ENCODE data around the gene LENG8. TPM values are rescaled to one million over a fixed set of nuclear protein-coding genes. Genes with fewer than 3 reads are reported as not detected.
A peak's percentile ranks its signal among the peaks of the same experiment; 100 is the strongest.

LENG8 gene
- total and polyA plus RNA-seq, 2 of the 4 experiments (the other 2 are of a cell fraction) = 21.1 to 93.9 TPM

DNA sequence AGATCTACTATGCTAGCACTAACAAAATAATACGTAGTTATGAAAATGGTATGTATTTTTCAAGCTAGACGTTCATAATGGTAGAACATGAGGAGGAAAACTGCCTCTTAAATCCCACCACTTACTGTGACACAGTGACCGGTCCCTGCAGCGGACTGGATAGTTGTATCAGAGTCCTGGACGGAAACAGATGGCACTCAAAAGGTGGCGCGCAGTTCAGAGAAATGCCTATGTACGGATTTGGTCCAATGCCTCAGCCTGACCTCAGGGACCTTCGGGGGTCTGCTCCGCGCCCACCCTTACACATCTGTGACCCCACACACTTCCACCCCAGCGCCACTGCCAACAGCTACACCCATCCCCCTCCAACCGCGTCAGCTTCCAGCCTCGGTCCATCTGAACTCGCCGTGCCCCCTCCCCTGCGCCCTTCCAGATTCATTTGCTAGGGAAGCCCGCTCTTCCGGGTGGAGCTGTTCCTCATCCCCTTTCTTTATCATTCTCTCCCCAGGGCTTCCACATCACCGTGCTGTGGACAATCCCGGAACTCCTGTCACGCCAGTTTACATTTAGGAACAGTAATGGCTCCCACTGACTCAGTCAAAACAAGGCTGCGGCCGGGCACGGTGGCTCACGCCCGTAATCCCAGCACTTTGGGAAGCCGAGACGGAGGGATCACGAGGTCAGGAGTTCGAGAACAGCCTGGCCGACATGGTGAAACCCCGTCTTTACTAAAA lies 792 bp upstream of the LENG8 start:
- peak overlapping the region; percentile 72 for H4K5ac ChIP-seq (ENCODE audit: low read depth, low read length)
- peak overlapping the region; percentile 89 for H3K9ac ChIP-seq (ENCODE audit: low read depth, low read length)
- peak overlapping the region; percentile 96 for H3K14ac ChIP-seq (replicated peaks; ENCODE audit: low read depth, low read length)
- in situ Hi-C loops (cut with MboI; ENCODE audit: low sequenced_read_pairs) (no loop called here), intact Hi-C loops (cut with micrococcal nuclease) (no loop called here), dilution Hi-C loops (cut with HindIII; ENCODE audit: low sequenced_read_pairs, unreplicated experiment) (no loop called here)
- H3K36me3 ChIP-seq (ENCODE audit: control insufficient read depth, insufficient read depth, low read length) = peaks cover 28% of the 10 kb centered on the region
- peak overlapping the region; percentile 94 for H4K91ac ChIP-seq (ENCODE audit: insufficient read depth, low read depth, low read length)
- POLR2A ChIA-PET (ENCODE audit: unreplicated experiment) = interaction anchor here (0.9 to 1.5 kb wide), 3 partner anchors 13 to 25 kb away, joined by 3 to 6 read pairs (median 3); partner anchors contain the start of genes CDC42EP5 and LENG9
- peak overlapping the region; percentile 82 for H2BK5ac ChIP-seq (ENCODE audit: low read depth, low read length, poor library complexity, severe bottlenecking)
- peak overlapping the region; percentile 96 for H3K4ac ChIP-seq (ENCODE audit: low read depth, low read length)
- no peak overlapping the region for H2BK20ac ChIP-seq (ENCODE audit: low read depth, low read length)
- H3K9me1 ChIP-seq (ENCODE audit: insufficient read depth, low read length) = peaks cover 6% of the 10 kb centered on the region; the same call in 1 of the 2 replicates
- H2AK5ac ChIP-seq (ENCODE audit: low read depth, low read length) = peak overlapping the region; percentile 96
- H3K79me1 ChIP-seq (ENCODE audit: low read depth in 1 of 2, low read length in 2 of 2) = peaks cover 19 to 50% of the 10 kb centered on the region in 2 experiments
- peak overlapping the region; percentile 94 for H3K23ac ChIP-seq (ENCODE audit: low read depth, low read length)
- no peaks in the 10 kb centered on the region for H3K9me3 ChIP-seq (ENCODE audit: control insufficient read depth, insufficient read depth, low read length)
- DNase-seq = peak; percentile 68
- H2BK120ac ChIP-seq (ENCODE audit: low read depth, low read length) = peak overlapping the region; percentile 56
- peak overlapping the region; percentile 26 for H3K18ac ChIP-seq (ENCODE audit: low read depth, low read length)
- 0% methylated on average over 13 of the region's 34 CpGs; no CpG with 5 or more reads in 1 of the 2 experiments for WGBS, 2 experiments (ENCODE audit: extremely low coverage in 2 of 2, insufficient read length in 1 of 2)
- H3K27ac ChIP-seq (ENCODE audit: insufficient read depth, low read length) = peak overlapping the region; percentile 89
- CTCF ChIA-PET = interaction anchor here (0.6 to 1.4 kb wide), 3 partner anchors 10 to 16 kb away, joined by 4 to 5 read pairs (median 4); partner anchors contain the start of gene LENG9
- H2AFZ ChIP-seq (replicated peaks; ENCODE audit: low read length, poor library complexity) = peak overlapping the region; percentile 100
- H3K27me3 ChIP-seq (ENCODE audit: control insufficient read depth, insufficient read depth, low read length) = no peaks in the 10 kb centered on the region
- H4K20me1 ChIP-seq (ENCODE audit: insufficient read depth, low read length) = peaks cover 43% of the 10 kb centered on the region
- peak overlapping the region; percentile 69 for H3K4me3 ChIP-seq (ENCODE audit: insufficient read depth, low read depth, low read length)
- H2AK9ac ChIP-seq (replicated peaks; ENCODE audit: low read depth, low read length, poor library complexity) = peak overlapping the region; percentile 83
- peak overlapping the region; percentile 67 for H3K56ac ChIP-seq (ENCODE audit: extremely low read depth, insufficient read depth, low read length)
- BruUV-seq (replicated peaks) = no TSS peak
- H4K8ac ChIP-seq (ENCODE audit: low read depth in 2 of 2, low read length in 2 of 2) = peak overlapping the region; percentile 87 to 98
- peak; percentile 42 for ATAC-seq (ENCODE audit: low read depth)
- H2BK15ac ChIP-seq (ENCODE audit: low read depth, low read length) = peak overlapping the region; percentile 65; the same call in 1 of the 3 replicates
- TF ChIP-seq BHLHE40 (IDR thresholded peaks at IDR 0.05; ENCODE audit: low read depth, low read length) = no peak
- TF ChIP-seq, protein P1, sequence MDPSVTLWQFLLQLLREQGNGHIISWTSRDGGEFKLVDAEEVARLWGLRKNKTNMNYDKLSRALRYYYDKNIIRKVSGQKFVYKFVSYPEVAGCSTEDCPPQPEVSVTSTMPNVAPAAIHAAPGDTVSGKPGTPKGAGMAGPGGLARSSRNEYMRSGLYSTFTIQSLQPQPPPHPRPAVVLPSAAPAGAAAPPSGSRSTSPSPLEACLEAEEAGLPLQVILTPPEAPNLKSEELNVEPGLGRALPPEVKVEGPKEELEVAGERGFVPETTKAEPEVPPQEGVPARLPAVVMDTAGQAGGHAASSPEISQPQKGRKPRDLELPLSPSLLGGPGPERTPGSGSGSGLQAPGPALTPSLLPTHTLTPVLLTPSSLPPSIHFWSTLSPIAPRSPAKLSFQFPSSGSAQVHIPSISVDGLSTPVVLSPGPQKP (IDR thresholded peaks at IDR 0.05; ENCODE audit: borderline replicate concordance, low read depth, low read length) = no peak
- peak; percentile 72; the same call in 1 of the 2 replicates for TF ChIP-seq MAZ (IDR thresholded peaks at IDR 0.05; ENCODE audit: borderline replicate concordance, low read depth, low read length)
- H3K4me2 ChIP-seq (ENCODE audit: low read depth, low read length) = peak overlapping the region; percentile 93
- peaks cover 6% of the 10 kb centered on the region for H3K4me1 ChIP-seq (ENCODE audit: control insufficient read depth, insufficient read depth, low read length)

All from IMR-90 (cell line).